ENCODE measurements around the gene WNT6. TPM values are rescaled to one million over a fixed set of nuclear protein-coding genes. Genes with fewer than 3 reads are reported as not detected.

Gene WNT6
- total RNA-seq, 1 donor from 2014 or later: 0.64 TPM

- H3K4me3 Mint-ChIP-seq (ENCODE audit: unreplicated experiment): no peak overlapping the region
- no peaks in the 10 kb centered on the region for H3K36me3 Mint-ChIP-seq (ENCODE audit: unreplicated experiment)
- TF ChIP-seq CTCF (IDR thresholded peaks at IDR 0.05): no peak
- H3K27me3 Mint-ChIP-seq (ENCODE audit: unreplicated experiment): peaks cover 45% of the 10 kb centered on the region
- no peaks in the 10 kb centered on the region for H3K9me3 Mint-ChIP-seq (ENCODE audit: unreplicated experiment)
- DNase-seq (ENCODE audit: extremely low spot score, unreplicated experiment): no peak
- H3K27ac Mint-ChIP-seq (ENCODE audit: unreplicated experiment): no peak overlapping the region
- peaks cover 16% of the 10 kb centered on the region for H3K4me1 Mint-ChIP-seq (ENCODE audit: unreplicated experiment)
Observed at GRCh38 chr2:218893349-218894150, 33.9 kb downstream of the WNT6 start.

- Mint-ChIP-seq H3K27me3 (ENCODE audit: unreplicated experiment) (peaks cover 50% of the 10 kb centered on the region), H3K9me3 (ENCODE audit: unreplicated experiment) (no peaks in the 10 kb centered on the region), H3K4me1 (ENCODE audit: unreplicated experiment) (peaks cover 17% of the 10 kb centered on the region), H3K4me3 (ENCODE audit: unreplicated experiment) (no peak overlapping the region), H3K36me3 (ENCODE audit: unreplicated experiment) (no peaks in the 10 kb centered on the region), H3K27ac (ENCODE audit: unreplicated experiment) (no peak overlapping the region)
- no peak for DNase-seq (ENCODE audit: extremely low spot score, unreplicated experiment)
- TF ChIP-seq CTCF (IDR thresholded peaks at IDR 0.05): no peak
Observed at GRCh38 chr2:218894151-218894879, 34.7 kb downstream of the WNT6 start.

DNA sequence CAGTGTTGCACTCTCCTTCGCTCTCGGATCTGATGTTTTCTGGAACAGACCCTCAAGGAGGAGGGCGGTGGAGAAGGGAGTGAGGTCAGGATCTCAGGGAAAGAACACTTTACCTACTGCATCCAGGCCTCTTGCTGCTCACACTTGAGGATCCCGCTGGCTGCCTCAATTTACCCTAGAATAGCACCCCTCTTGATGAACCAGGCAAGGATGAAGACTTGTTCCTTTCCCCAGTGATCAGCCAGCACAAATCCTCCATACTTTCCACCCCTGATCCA, 35.2 kb downstream of the WNT6 start:
- Mint-ChIP-seq H3K9me3 (ENCODE audit: unreplicated experiment) (no peaks in the 10 kb centered on the region), H3K4me3 (ENCODE audit: unreplicated experiment) (no peak overlapping the region), H3K27ac (ENCODE audit: unreplicated experiment) (no peak overlapping the region), H3K36me3 (ENCODE audit: unreplicated experiment) (no peaks in the 10 kb centered on the region), H3K27me3 (ENCODE audit: unreplicated experiment) (peaks cover 55% of the 10 kb centered on the region), H3K4me1 (ENCODE audit: unreplicated experiment) (peaks cover 17% of the 10 kb centered on the region)
- no peak for DNase-seq (ENCODE audit: extremely low spot score, unreplicated experiment)
- no peak for TF ChIP-seq CTCF (IDR thresholded peaks at IDR 0.05)

- no peak for DNase-seq (ENCODE audit: extremely low spot score, unreplicated experiment)
- Mint-ChIP-seq H3K4me1 (ENCODE audit: unreplicated experiment) (peaks cover 17% of the 10 kb centered on the region), H3K4me3 (ENCODE audit: unreplicated experiment) (no peak overlapping the region), H3K36me3 (ENCODE audit: unreplicated experiment) (no peaks in the 10 kb centered on the region), H3K9me3 (ENCODE audit: unreplicated experiment) (no peaks in the 10 kb centered on the region), H3K27ac (ENCODE audit: unreplicated experiment) (no peak overlapping the region), H3K27me3 (ENCODE audit: unreplicated experiment) (peaks cover 56% of the 10 kb centered on the region)
- no peak for TF ChIP-seq CTCF (IDR thresholded peaks at IDR 0.05)
Observed at GRCh38 chr2:218895326-218895725, 35.7 kb downstream of the WNT6 start.

GRCh38 chr2:218895759-218896500, 36.3 kb downstream of the WNT6 start:
- no peak overlapping the region for H3K4me3 Mint-ChIP-seq (ENCODE audit: unreplicated experiment)
- H3K27me3 Mint-ChIP-seq (ENCODE audit: unreplicated experiment): peaks cover 58% of the 10 kb centered on the region
- DNase-seq (ENCODE audit: extremely low spot score, unreplicated experiment): no peak
- H3K27ac Mint-ChIP-seq (ENCODE audit: unreplicated experiment): no peak overlapping the region
- peaks cover 17% of the 10 kb centered on the region for H3K4me1 Mint-ChIP-seq (ENCODE audit: unreplicated experiment)
- no peaks in the 10 kb centered on the region for H3K36me3 Mint-ChIP-seq (ENCODE audit: unreplicated experiment)
- no peak for TF ChIP-seq CTCF (IDR thresholded peaks at IDR 0.05)
- no peaks in the 10 kb centered on the region for H3K9me3 Mint-ChIP-seq (ENCODE audit: unreplicated experiment)

Data from osteocyte (in vitro differentiated cells).